Measurements from ENCODE around the gene MED25.

DNA sequence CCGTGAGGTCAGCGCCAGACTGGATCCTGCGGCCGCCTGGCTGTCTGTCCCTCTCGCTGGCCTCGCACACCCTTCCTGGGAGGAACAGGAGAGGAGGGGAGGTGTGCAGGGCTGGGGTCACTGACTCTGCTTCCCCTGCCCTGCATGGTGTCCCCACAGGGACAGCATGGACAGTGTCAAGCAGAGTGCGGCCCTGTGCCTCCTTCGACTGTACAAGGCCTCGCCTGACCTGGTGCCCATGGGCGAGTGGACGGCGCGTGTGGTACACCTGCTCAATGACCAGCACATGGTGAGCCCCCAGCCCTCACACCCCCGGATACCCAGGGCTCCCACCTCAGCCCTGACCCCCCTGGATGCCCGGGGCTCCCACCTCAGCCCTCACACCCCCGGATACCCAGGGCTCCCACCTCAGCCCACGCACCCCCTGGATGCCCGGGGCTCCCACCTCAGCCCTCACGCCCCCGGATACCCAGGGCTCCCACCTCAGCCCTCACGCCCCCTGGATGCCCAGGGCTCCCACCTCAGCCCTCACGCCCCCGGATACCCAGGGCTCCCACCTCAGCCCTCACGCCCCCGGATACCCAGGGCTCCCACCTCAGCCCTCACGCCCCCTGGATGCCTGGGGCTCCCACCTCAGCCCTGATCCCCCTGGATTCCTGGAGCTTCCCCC lies 26.2 kb upstream of the MED25 start:
- TF ChIP-seq, protein P1, sequence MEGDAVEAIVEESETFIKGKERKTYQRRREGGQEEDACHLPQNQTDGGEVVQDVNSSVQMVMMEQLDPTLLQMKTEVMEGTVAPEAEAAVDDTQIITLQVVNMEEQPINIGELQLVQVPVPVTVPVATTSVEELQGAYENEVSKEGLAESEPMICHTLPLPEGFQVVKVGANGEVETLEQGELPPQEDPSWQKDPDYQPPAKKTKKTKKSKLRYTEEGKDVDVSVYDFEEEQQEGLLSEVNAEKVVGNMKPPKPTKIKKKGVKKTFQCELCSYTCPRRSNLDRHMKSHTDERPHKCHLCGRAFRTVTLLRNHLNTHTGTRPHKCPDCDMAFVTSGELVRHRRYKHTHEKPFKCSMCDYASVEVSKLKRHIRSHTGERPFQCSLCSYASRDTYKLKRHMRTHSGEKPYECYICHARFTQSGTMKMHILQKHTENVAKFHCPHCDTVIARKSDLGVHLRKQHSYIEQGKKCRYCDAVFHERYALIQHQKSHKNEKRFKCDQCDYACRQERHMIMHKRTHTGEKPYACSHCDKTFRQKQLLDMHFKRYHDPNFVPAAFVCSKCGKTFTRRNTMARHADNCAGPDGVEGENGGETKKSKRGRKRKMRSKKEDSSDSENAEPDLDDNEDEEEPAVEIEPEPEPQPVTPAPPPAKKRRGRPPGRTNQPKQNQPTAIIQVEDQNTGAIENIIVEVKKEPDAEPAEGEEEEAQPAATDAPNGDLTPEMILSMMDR (IDR thresholded peaks at IDR 0.05; ENCODE audit: insufficient read depth, low read length, poor library complexity, severe bottlenecking): no peak
- no peak for TF ChIP-seq EZH2phosphoT487 (conservative IDR thresholded peaks at IDR 0.05; ENCODE audit: low read length)
